ENCODE measurements around the gene R3HCC1L.

DNA sequence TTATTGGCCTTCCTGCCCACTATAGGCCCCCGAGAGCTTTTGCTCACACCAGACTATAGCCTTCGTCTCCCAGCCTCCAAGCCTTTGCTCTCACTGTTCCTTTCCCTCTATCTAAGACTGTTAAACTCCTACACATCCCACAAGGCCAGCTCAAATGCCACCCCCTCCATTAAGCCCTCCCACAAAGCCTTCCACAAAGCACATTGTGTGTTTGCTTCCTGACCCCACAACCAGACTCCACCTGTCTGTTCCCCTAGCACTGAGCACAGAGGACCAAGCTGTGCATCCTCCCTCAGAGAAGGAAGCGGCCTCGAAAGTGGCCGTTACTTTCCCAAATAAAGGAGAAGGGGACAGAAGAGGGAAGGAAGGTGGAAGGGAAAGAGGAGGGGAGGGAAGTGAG lies 132.2 kb downstream of the R3HCC1L start:
- TF ChIP-seq, protein P1, sequence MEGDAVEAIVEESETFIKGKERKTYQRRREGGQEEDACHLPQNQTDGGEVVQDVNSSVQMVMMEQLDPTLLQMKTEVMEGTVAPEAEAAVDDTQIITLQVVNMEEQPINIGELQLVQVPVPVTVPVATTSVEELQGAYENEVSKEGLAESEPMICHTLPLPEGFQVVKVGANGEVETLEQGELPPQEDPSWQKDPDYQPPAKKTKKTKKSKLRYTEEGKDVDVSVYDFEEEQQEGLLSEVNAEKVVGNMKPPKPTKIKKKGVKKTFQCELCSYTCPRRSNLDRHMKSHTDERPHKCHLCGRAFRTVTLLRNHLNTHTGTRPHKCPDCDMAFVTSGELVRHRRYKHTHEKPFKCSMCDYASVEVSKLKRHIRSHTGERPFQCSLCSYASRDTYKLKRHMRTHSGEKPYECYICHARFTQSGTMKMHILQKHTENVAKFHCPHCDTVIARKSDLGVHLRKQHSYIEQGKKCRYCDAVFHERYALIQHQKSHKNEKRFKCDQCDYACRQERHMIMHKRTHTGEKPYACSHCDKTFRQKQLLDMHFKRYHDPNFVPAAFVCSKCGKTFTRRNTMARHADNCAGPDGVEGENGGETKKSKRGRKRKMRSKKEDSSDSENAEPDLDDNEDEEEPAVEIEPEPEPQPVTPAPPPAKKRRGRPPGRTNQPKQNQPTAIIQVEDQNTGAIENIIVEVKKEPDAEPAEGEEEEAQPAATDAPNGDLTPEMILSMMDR (IDR thresholded peaks at IDR 0.05): no peak
- no peak for TF ChIP-seq EZH2 (IDR thresholded peaks at IDR 0.05; ENCODE audit: borderline replicate concordance, insufficient read depth, low read depth, low read length, poor library complexity, severe bottlenecking)
